ENCODE data around the gene NKAIN2.

NKAIN2 gene

GRCh38 chr6:124604719-124605118, 801.1 kb downstream of the NKAIN2 start:
- DNase-seq (ENCODE audit: low read depth): no peak

- DNase-seq (ENCODE audit: low read depth): no peak
Measured at GRCh38 chr6:124607119-124607627, 803.5 kb downstream of the NKAIN2 start.

DNA sequence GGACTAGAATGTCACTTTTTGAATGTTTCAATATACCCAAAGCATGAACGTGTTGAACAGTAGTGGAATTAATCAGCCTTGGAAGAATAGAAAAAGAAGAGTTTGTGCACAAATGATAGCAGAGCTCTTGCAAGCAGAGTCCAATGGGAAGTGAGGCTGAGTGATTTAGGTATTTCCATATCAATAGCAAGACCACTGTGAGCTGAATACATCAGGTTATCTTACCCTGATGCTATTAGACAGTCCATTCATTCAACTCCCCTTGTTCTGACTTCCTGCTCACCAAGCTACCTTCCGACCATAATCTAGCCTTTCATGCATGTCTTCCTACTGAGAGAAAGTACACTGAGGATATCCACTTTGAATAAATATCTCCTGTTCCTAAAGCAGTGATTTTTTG, 809.4 kb downstream of the NKAIN2 start:
- DNase-seq (ENCODE audit: low read depth): no peak

- no peak for DNase-seq (ENCODE audit: low read depth)
Measured at GRCh38 chr6:124622351-124622750, 818.7 kb downstream of the NKAIN2 start.

- no peak for DNase-seq (ENCODE audit: low read depth)
Measured at GRCh38 chr6:124633655-124634054, 830.0 kb downstream of the NKAIN2 start.

DNA sequence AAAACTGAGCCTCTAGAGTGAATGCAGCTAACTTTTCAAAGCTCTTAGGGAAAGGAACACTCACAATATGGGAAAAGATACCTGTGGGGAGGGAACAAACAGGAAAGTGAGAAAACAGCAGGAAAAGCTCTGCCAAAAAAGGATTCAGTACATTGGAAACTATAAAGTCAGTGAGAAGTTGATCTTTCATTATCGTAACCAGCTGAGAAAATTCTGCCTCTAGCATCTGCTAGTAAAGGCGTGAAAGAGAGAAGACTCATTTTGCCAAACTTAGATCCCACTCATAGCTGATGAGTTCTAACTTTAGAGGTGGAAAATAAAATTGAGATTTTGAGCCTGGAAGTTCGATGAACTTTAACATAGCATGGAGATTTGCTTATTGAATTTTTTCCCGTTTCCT, 836.8 kb downstream of the NKAIN2 start:
- DNase-seq (ENCODE audit: low read depth): no peak

DNA sequence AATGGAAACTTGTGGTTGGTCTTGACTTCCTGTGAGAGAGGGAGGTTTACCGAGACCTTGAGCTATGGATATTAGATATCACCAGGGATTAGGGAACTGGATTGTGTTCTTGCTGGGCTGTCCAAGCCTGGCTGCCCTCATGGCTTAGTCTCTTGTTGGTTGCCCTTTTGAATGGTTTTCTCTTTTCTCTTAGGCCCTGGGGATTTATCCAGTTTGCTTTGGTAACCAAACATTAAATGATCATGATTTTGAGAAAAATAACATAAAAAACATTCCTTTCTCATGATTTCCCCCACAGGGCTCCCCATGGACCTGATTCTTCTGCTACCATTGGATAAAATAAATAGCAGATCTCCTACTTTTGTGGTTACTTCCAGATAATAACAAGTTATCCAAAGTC, 852.2 kb downstream of the NKAIN2 start:
- no peak for DNase-seq (ENCODE audit: low read depth)

GRCh38 chr6:124658053-124658452, 854.4 kb downstream of the NKAIN2 start:
- no peak for DNase-seq (ENCODE audit: low read depth)

DNA sequence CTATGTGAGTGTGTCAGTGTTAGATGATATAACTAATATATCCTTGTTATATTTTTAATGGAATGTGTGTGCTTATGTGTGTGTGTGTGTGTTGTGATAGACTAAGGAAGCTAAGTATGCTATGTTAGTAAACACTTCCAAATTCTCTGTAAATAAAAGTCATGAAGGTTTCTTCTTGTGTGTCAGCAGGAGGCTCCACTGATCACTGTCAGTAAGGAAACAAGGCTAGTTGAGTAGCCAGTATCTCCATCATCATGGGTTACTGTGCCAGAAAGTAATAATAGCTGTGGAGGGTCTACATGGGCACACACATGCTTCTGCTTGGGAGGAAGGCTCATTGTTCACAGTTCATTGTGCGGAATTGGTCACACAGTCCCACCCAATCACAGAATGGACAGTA, 855.8 kb downstream of the NKAIN2 start:
- no peak for DNase-seq (ENCODE audit: low read depth)

GRCh38 chr6:124660185-124660584, 856.5 kb downstream of the NKAIN2 start:
- no peak for DNase-seq (ENCODE audit: low read depth)

GRCh38 chr6:124661097-124661661, 857.5 kb downstream of the NKAIN2 start:
- no peak for DNase-seq (ENCODE audit: low read depth)

DNA sequence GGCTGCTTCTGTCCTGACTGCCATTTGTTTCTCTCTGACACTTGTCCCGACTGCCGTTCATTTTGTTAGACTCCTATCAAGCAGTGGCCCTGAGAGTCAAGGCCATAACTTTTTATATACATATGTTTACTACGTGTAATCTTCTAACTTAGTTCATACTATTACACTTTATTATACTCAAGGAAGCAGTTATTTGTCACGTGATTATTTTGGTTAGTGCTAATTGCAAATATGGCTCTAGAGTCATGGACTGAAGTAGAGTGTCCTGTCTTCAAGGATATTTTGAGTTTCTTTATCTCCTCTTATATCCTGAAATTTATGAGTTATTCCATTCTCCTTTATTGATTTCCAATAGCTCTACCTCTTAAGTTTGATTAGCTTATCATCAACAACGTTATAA, 864.4 kb downstream of the NKAIN2 start:
- DNase-seq (ENCODE audit: low read depth): no peak

GRCh38 chr6:124669713-124670480, 866.2 kb downstream of the NKAIN2 start:
- DNase-seq (ENCODE audit: low read depth): no peak

GRCh38 chr6:124670801-124671200, 867.1 kb downstream of the NKAIN2 start:
- DNase-seq (ENCODE audit: low read depth): no peak

GRCh38 chr6:124671324-124671723, 867.7 kb downstream of the NKAIN2 start:
- no peak for DNase-seq (ENCODE audit: low read depth)

DNA sequence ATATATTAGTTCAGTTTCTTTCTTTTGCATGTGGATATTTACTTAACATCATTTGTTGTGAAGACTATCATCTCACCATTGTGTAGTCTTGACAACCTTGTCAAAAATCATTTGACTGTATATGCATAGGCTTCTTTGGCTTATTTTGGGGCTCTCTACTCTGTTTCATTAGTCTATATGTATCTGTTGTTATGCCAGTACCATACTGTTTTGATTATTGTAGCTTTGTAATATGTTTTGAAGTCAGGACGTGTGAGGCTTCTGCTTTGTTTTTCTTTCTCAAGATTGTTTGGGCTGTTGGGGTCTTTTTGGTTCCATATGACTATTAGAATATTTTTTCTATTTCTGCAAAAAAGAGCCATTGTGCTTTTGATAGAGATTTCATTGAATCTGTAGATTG, 870.4 kb downstream of the NKAIN2 start:
- no peak for DNase-seq (ENCODE audit: low read depth)

DNA sequence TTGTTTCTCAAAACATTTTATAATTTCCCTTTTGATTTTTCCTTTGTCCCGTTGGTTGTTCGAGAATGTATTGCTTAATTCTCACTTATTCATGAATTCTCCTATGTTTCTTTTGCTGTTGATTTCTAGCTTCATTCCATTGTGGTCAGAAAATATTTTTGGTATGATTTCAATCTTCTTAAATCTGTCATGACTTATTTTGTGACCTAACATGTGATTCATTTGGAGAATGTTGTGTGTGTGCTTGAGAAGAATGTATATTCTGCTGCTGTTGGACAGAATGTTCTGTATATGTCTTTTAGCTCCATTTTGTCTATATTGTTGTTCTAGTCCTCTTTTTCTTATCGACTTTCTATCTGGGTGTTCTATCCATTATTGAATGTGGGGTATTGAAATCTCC, 872.4 kb downstream of the NKAIN2 start:
- no peak for DNase-seq (ENCODE audit: low read depth)

- DNase-seq (ENCODE audit: low read depth): no peak
Measured at GRCh38 chr6:124677874-124678273, 874.2 kb downstream of the NKAIN2 start.

DNA sequence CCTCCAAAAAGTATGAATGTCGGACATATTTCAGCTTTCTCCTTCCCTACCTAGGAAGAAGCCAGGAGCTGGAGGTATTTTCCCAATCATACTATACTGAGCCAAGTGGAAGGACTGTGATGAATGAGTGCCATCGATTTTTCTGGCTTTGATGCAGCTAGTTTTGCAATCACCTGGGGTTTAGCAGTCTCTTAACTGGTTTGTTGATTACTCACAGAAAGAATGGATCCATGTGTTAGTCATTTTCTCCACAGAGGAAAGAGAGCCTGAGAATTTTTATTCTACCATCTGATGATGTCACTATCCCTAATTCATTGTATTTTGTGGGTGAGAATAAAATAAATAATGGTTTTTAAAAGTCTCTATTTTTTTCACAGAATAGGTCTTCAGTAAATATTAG, 875.7 kb downstream of the NKAIN2 start:
- no peak for DNase-seq (ENCODE audit: low read depth)

DNA sequence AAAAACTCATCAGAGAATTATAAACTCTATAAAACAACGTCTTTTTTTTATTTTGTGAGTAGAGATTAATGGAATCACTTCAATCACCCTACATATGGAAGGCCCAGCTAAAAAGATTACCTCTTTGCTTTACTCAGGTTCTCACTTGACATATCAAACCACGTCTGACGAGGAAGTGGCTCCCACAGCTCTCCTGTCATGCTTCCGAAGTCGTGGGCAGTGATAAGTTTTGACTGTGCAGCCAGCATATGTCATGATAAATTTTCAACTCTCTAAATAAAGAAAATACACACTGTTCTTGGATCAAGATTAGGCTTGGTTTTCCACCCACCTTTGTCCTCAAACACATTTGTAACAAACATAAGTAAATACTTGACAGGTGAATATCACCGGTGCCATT, 879.1 kb downstream of the NKAIN2 start:
- no peak for DNase-seq (ENCODE audit: low read depth)

- DNase-seq (ENCODE audit: low read depth): no peak
Measured at GRCh38 chr6:124683507-124683906, 879.8 kb downstream of the NKAIN2 start.

GRCh38 chr6:124684621-124685020, 881.0 kb downstream of the NKAIN2 start:
- no peak for DNase-seq (ENCODE audit: low read depth)

DNA sequence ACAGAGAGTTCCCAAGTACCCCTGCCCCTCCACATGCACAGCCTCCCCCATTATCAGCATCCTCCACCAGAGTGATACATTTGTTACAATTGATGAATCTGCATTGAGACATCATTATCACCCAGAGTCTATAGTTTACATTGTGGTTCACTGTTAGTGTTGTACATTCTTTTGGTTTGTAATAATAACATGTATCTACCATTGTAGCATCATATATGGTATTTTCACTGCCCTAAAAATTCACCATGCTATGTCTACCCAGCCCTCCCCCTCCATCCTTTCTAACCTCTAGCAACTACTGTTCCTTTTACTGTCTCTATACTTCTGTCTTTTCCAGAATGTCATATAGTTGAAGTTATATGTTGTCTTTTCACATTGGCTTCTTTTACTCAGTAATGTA, 884.7 kb downstream of the NKAIN2 start:
- no peak for DNase-seq (ENCODE audit: low read depth)

Measured in activated T-cell treated with anti-CD3 and anti-CD28 coated beads for 24 hours (primary cell).